Measurements from ENCODE around the gene CCDC85B.

DNA sequence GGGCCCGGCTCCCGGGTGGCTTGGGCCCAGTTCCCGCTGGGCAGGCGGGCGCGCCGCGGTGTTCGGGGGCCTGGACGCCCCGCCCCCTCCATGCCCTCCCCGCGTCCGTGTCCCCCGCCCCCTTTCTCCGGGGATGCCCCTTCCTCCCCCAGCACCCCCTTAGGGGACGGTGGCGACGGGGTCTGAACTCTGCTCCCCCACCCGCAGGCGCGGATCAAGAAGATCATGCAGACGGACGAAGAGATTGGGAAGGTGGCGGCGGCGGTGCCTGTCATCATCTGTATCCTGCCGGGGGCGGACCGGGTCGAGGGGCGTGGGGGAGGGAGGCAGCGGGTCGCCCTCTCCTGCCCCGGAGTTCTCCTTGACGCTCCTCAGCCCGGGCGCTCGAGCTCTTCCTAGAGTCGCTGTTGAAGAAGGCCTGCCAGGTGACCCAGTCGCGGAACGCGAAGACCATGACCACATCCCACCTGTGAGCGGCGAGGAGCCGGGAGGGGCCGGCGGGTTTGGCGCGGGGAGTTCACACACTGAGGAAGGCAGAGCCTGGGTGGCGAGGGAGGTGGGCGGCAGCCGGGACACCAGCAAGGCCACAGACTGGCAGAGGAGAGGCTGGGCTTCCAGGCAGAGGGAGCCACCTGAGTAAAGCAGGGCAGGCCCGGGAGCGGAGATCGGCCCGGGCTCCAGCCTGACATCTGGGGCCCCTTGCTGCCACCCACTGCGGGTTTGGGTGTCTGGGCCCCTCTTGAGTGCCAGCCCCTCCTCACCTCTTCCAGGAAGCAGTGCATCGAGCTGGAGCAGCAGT, 29.3 kb downstream of the CCDC85B start:
- TF ChIP-seq, protein P1, sequence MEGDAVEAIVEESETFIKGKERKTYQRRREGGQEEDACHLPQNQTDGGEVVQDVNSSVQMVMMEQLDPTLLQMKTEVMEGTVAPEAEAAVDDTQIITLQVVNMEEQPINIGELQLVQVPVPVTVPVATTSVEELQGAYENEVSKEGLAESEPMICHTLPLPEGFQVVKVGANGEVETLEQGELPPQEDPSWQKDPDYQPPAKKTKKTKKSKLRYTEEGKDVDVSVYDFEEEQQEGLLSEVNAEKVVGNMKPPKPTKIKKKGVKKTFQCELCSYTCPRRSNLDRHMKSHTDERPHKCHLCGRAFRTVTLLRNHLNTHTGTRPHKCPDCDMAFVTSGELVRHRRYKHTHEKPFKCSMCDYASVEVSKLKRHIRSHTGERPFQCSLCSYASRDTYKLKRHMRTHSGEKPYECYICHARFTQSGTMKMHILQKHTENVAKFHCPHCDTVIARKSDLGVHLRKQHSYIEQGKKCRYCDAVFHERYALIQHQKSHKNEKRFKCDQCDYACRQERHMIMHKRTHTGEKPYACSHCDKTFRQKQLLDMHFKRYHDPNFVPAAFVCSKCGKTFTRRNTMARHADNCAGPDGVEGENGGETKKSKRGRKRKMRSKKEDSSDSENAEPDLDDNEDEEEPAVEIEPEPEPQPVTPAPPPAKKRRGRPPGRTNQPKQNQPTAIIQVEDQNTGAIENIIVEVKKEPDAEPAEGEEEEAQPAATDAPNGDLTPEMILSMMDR (IDR thresholded peaks at IDR 0.05), result no peak
- TF ChIP-seq POLR2A (IDR thresholded peaks at IDR 0.05), result no peak

Data from esophagus squamous epithelium (tissue), 4 donors.